ENCODE results near the gene TBC1D22A. TPM values are rescaled to one million over a fixed set of nuclear protein-coding genes. Genes with fewer than 3 reads are reported as not detected.

Gene TBC1D22A
- total and polyA plus RNA-seq, 2 donors from 2014 or later, result 24.6 to 39.4 TPM

DNA sequence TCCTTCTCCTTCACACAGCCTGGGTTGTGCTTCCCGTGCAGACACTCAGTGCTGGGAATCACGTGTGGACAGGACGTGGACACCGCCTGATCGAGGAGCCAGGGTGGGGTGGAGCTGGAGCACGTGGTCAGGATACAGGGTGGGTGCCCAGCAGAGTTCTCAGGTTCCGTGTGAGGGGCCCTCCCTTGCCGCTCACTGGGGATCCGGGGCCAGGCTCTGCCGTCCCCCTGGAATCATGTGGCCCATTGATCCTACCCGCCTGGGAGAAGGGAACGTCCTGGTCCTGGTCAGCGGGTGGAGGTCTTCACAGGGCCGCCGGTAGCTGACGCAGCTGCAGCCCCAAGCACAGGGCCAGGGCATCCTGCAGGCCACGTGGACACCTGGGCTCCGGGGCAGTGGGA lies 397.7 kb downstream of the TBC1D22A start:
- Histone ChIP-seq H3K27me3 (ENCODE audit: control insufficient read depth, insufficient read depth, low read length) (no peaks in the 10 kb centered on the region), H3K4me3 (ENCODE audit: low read length in 3 of 3) (no peak overlapping the region), H3K27ac (ENCODE audit: low read depth in 2 of 2, low read length in 2 of 2) (no peak overlapping the region), H3K4me1 (ENCODE audit: control insufficient read depth in 2 of 3, insufficient read depth in 2 of 3, low read depth in 1 of 3, low read length in 3 of 3) (no peaks in the 10 kb centered on the region), H3K9ac (ENCODE audit: low read length in 3 of 3) (no peak overlapping the region), H3K36me3 (ENCODE audit: control insufficient read depth in 2 of 3, insufficient read depth in 3 of 3, low read length in 3 of 3) (peaks cover 0 to 7% (median 4%) of the 10 kb centered on the region in 3 donors), H3K9me3 (ENCODE audit: control insufficient read depth in 2 of 3, insufficient read depth in 1 of 3, low read length in 3 of 3) (no peaks in the 10 kb centered on the region)
- DNase-seq (peak in 1 of 5 donors; percentile 63), FAIRE-seq (no peak)
- TF ChIP-seq, protein P1, sequence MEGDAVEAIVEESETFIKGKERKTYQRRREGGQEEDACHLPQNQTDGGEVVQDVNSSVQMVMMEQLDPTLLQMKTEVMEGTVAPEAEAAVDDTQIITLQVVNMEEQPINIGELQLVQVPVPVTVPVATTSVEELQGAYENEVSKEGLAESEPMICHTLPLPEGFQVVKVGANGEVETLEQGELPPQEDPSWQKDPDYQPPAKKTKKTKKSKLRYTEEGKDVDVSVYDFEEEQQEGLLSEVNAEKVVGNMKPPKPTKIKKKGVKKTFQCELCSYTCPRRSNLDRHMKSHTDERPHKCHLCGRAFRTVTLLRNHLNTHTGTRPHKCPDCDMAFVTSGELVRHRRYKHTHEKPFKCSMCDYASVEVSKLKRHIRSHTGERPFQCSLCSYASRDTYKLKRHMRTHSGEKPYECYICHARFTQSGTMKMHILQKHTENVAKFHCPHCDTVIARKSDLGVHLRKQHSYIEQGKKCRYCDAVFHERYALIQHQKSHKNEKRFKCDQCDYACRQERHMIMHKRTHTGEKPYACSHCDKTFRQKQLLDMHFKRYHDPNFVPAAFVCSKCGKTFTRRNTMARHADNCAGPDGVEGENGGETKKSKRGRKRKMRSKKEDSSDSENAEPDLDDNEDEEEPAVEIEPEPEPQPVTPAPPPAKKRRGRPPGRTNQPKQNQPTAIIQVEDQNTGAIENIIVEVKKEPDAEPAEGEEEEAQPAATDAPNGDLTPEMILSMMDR (IDR thresholded peaks at IDR 0.05; ENCODE audit: borderline replicate concordance, extremely low read depth, insufficient read depth), result no peak
- intact Hi-C loops (cut with DNase I), result no loop called here

DNA sequence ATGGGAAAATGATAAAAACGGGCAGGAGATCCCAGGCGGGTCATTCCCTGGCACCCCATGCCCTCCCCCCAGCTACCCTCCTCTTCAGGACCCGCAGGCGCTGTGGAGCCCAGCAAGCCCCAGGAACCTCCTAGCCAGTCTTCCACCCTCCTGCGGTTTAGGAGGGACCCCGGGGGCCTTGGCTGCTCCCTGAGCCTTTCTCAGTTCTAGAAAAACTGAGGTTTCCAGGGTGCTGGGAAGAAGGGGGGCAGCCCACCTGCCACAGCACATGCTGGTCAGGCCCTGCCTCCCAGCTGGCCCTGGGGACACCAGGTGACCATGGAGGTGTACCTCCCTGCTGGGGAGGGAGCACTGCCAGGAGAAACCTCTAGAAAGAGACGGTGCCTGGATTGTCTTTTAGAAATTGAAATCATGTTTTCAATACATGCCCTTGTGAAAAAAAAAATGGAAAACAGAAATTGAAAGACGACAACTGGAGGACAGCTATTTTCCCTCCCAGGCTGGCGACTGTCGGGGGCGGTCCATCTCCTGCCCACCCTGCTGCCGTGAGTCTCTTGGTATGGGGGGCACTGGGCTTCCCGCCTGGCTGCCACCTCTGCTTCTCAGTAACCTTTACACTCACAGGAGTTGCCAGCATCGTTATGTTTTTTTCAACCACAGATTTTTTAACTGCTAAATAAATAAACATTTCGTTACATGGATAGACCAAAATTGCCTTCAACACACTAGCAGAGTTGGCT lies 398.5 kb downstream of the TBC1D22A start:
- Histone ChIP-seq H3K27me3 (ENCODE audit: control insufficient read depth, insufficient read depth, low read length) (no peaks in the 10 kb centered on the region), H3K9ac (ENCODE audit: low read length in 3 of 3) (no peak overlapping the region), H3K4me1 (ENCODE audit: control insufficient read depth in 2 of 3, insufficient read depth in 2 of 3, low read depth in 1 of 3, low read length in 3 of 3) (no peaks in the 10 kb centered on the region), H3K36me3 (ENCODE audit: control insufficient read depth in 2 of 3, insufficient read depth in 3 of 3, low read length in 3 of 3) (peaks cover 0 to 7% (median 4%) of the 10 kb centered on the region in 3 donors), H3K4me3 (ENCODE audit: low read length in 3 of 3) (no peak overlapping the region), H3K27ac (ENCODE audit: low read depth in 2 of 2, low read length in 2 of 2) (no peak overlapping the region), H3K9me3 (ENCODE audit: control insufficient read depth in 2 of 3, insufficient read depth in 1 of 3, low read length in 3 of 3) (no peaks in the 10 kb centered on the region)
- TF ChIP-seq, protein P1 (IDR thresholded peaks at IDR 0.05; ENCODE audit: borderline replicate concordance, extremely low read depth, insufficient read depth), result no peak
- DNase-seq (peak in 2 of 5 donors; percentile 23 to 56), FAIRE-seq (no peak)
- intact Hi-C loops (cut with DNase I), result no loop called here

DNA sequence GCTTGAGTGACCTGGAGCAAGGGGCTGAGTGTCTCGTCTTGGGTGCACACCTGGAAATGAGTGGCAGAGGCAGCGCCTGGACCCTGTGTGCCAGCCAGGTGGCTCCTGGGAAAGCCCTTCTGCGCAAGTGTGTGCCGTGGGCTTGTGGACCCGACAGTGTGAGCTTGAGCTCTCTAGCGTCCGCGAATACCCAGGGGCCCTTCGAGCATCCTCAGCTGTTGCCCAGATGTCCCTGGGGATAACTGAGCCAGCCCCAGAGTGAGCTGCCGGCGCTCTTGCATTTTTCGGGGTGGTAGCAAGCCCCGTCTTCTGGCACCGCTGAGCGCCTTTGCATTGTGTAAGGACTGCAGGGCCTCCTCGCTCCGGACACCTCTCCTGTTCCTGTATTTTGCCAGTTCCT lies 399.2 kb downstream of the TBC1D22A start:
- intact Hi-C loops (cut with DNase I), result no loop called here
- FAIRE-seq, result no peak
- Histone ChIP-seq H3K36me3 (ENCODE audit: control insufficient read depth in 2 of 3, insufficient read depth in 3 of 3, low read length in 3 of 3) (peaks cover 0 to 7% (median 4%) of the 10 kb centered on the region in 3 donors), H3K4me3 (ENCODE audit: low read length in 3 of 3) (no peak overlapping the region), H3K9me3 (ENCODE audit: control insufficient read depth in 2 of 3, insufficient read depth in 1 of 3, low read length in 3 of 3) (no peaks in the 10 kb centered on the region), H3K4me1 (ENCODE audit: control insufficient read depth in 2 of 3, insufficient read depth in 2 of 3, low read depth in 1 of 3, low read length in 3 of 3) (no peaks in the 10 kb centered on the region), H3K9ac (ENCODE audit: low read length in 3 of 3) (no peak overlapping the region), H3K27ac (ENCODE audit: low read depth in 2 of 2, low read length in 2 of 2) (no peak overlapping the region), H3K27me3 (ENCODE audit: control insufficient read depth, insufficient read depth, low read length) (no peaks in the 10 kb centered on the region)
- peak in 2 of 5 donors; percentile 33 to 43 for DNase-seq
- TF ChIP-seq, protein P1 (IDR thresholded peaks at IDR 0.05; ENCODE audit: borderline replicate concordance, extremely low read depth, insufficient read depth), result no peak
